KMS-11 (cell line): ENCODE measurements around the gene EZR.

ENCODE experiments used
- H2AFZ ChIP-seq: fragments of 200-600 bp; sonication (generic); 2 replicates; pipeline ENCODE4 v1.6.1; 2016; ENCODE audit warnings: antibody characterized with exemption, mixed run types, low read depth
- H3K27ac ChIP-seq: fragments of 200-600 bp; sonication (generic); 2 replicates; pipeline ENCODE4 v1.6.1; 2016; ENCODE audit warnings: mild to moderate bottlenecking, mixed run types
- H3K27me3 ChIP-seq: fragments of 200-600 bp; sonication (generic); 2 replicates; pipeline ENCODE4 v1.6.1; 2017; ENCODE audit warnings: mild to moderate bottlenecking, low read depth, mixed run types, moderate library complexity; ENCODE audit not compliant: insufficient read depth
- H3K36me3 ChIP-seq: fragments of 200-600 bp; sonication (generic); 2 replicates; pipeline ENCODE4 v1.6.1; 2017; ENCODE audit warnings: mild to moderate bottlenecking, mixed run types; ENCODE audit not compliant: insufficient read depth
- H3K4me1 ChIP-seq: fragments of 200-600 bp; sonication (generic); 2 replicates; pipeline ENCODE4 v1.6.1; 2016; ENCODE audit warnings: mild to moderate bottlenecking, low read depth, mixed run types; ENCODE audit not compliant: poor library complexity, severe bottlenecking
- H3K4me2 ChIP-seq: fragments of 200-600 bp; sonication (generic); 2 replicates; pipeline ENCODE4 v1.7.0; 2016; ENCODE audit warnings: mild to moderate bottlenecking, mixed run types
- H3K4me3 ChIP-seq: fragments of 200-600 bp; sonication (generic); IDR thresholded peaks from 2 replicates; pipeline ENCODE4 v1.6.1; 2017; ENCODE audit warnings: low read depth, low read length, mixed read lengths; ENCODE audit not compliant: insufficient read depth
- H3K79me2 ChIP-seq: fragments of 200-600 bp; sonication (generic); 2 replicates; pipeline ENCODE4 v1.6.1; 2016; ENCODE audit warnings: low read depth, mixed run types; ENCODE audit not compliant: insufficient read depth
- H3K9ac ChIP-seq: fragments of 200-600 bp; sonication (generic); 2 replicates; pipeline ENCODE4 v1.6.1; 2016; ENCODE audit warnings: mild to moderate bottlenecking, mixed run types
- H4K20me1 ChIP-seq: fragments of 200-600 bp; sonication (generic); 2 replicates; pipeline ENCODE4 v1.6.1; 2016; ENCODE audit warnings: mild to moderate bottlenecking, mixed run types; ENCODE audit not compliant: insufficient read depth
- CTCF ChIP-seq: fragments of 200-600 bp; sonication (generic); conservative IDR thresholded peaks from 2 replicates; pipeline ENCODE4 v1.6.1; 2017; ENCODE audit warnings: low read depth, mild to moderate bottlenecking, antibody characterized with exemption, low read length, moderate library complexity, mixed read lengths

EZR gene

DNA sequence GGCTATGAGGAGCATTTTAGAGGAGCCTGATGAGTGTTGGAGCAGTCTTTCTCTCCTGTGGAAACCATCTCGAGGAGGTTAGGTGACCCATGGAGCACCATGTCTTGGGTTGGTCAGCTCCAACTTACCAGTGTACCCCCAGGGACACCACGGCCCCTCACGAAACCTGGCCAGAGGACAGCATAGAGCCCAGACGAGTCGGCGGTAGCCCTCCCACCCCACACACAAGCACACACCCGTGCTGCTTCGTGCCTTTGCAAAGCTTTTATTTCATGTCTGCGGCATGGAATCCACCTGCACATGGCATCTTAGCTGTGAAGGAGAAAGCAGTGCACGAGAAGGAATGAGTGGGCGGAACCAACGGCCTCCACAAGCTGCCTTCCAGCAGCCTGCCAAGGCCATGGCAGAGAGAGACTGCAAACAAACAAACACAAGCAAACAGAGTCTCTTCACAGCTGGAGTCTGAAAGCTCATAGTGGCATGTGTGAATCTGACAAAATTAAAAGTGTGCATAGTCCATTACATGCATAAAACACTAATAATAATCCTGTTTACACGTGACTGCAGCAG lies 53.6 kb downstream of the EZR start:
- Histone ChIP-seq H3K4me2 (no peak overlapping the region), H3K79me2 (no peaks in the 10 kb centered on the region), H3K36me3 (peaks cover 9% of the 10 kb centered on the region; the same call in 1 of the 2 replicates), H2AFZ (no peak overlapping the region), H3K4me1 (no peaks in the 10 kb centered on the region), H3K4me3 (no peak overlapping the region), H3K27ac (no peak overlapping the region), H4K20me1 (no peaks in the 10 kb centered on the region), H3K27me3 (no peaks in the 10 kb centered on the region), H3K9ac (no peak overlapping the region)
- no peak for TF ChIP-seq CTCF

DNA sequence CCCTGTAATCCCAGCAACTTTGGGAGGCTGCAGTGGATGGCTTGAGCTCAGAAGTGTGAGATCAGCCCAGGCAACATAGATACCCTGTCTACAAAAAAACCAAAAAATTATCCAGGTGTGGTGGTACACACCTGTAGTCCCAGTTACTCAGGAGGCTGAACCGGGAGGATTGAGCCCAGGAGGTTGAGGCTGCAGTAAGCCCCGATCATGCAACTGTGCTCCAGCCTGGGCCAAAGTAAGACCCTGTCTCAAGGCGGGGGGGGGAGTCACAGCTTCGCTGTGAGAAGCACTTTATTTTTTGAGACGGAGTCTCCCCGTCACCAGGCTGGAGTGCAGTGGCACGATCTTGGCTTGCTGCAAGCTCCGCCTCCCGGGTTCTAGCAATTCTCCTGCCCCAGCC lies 54.2 kb downstream of the EZR start:
- Histone ChIP-seq H3K27ac (no peak overlapping the region), H3K4me3 (no peak overlapping the region), H3K9ac (no peak overlapping the region), H3K4me2 (no peak overlapping the region), H3K36me3 (peaks cover 9% of the 10 kb centered on the region; the same call in 1 of the 2 replicates), H4K20me1 (no peaks in the 10 kb centered on the region), H3K4me1 (no peaks in the 10 kb centered on the region), H3K27me3 (no peaks in the 10 kb centered on the region), H3K79me2 (no peaks in the 10 kb centered on the region), H2AFZ (no peak overlapping the region)
- no peak for TF ChIP-seq CTCF

DNA sequence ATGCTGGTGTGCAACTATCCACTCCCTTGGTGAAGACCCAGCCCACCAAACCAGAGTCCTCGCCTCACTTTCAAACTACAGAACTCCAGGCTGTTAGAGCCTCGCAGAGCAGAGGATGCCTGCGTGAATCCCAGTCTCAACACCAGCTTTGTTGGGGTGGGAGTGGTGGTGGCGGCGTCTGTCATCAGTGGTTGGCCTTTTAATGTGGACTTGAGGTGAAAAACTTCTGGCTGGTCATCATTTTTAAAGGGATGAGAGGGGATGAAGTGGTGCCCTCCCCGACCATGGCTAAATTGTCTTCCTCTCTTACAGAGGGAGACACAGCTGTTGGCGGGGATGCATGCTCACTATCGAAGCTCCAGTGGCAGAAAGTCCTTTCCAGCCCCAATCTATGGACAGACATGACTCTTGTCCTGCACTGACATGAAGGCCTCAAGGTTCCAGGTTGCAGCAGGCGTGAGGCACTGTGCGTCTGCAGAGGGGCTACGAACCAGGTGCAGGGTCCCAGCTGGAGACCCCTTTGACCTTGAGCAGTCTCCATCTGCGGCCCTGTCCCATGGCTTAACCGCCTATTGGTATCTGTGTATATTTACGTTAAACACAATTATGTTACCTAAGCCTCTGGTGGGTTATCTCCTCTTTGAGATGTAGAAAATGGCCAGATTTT lies 54.9 kb downstream of the EZR start:
- no peak overlapping the region for H2AFZ ChIP-seq
- TF ChIP-seq CTCF, result no peak
- H3K79me2 ChIP-seq, result no peaks in the 10 kb centered on the region
- H3K27ac ChIP-seq, result no peak overlapping the region
- no peak overlapping the region for H3K4me2 ChIP-seq
- H3K4me1 ChIP-seq, result no peaks in the 10 kb centered on the region
- no peaks in the 10 kb centered on the region for H4K20me1 ChIP-seq
- H3K27me3 ChIP-seq, result no peaks in the 10 kb centered on the region
- H3K4me3 ChIP-seq, result no peak overlapping the region
- peaks cover 9% of the 10 kb centered on the region; the same call in 1 of the 2 replicates for H3K36me3 ChIP-seq
- no peak overlapping the region for H3K9ac ChIP-seq

GRCh38 chr6:158763434-158764182 lies 55.6 kb downstream of the EZR start:
- no peak overlapping the region for H3K4me2 ChIP-seq
- no peak for TF ChIP-seq CTCF
- H3K4me1 ChIP-seq, result no peaks in the 10 kb centered on the region
- no peak overlapping the region for H3K4me3 ChIP-seq
- no peaks in the 10 kb centered on the region for H4K20me1 ChIP-seq
- no peak overlapping the region; the same call in 1 of the 2 replicates for H3K27ac ChIP-seq
- no peaks in the 10 kb centered on the region for H3K79me2 ChIP-seq
- peaks cover 9% of the 10 kb centered on the region; the same call in 1 of the 2 replicates for H3K36me3 ChIP-seq
- no peaks in the 10 kb centered on the region for H3K27me3 ChIP-seq
- H2AFZ ChIP-seq, result no peak overlapping the region
- no peak overlapping the region for H3K9ac ChIP-seq
